Hypothalamus (tissue), 51 donors: ENCODE data around the gene KATNA1.

Experiments used
- DNase-seq, 51 donors: peaks; one replicate each; lab custom pipeline; 2025; lab: John Stamatoyannopoulos, UW

Gene KATNA1

DNA sequence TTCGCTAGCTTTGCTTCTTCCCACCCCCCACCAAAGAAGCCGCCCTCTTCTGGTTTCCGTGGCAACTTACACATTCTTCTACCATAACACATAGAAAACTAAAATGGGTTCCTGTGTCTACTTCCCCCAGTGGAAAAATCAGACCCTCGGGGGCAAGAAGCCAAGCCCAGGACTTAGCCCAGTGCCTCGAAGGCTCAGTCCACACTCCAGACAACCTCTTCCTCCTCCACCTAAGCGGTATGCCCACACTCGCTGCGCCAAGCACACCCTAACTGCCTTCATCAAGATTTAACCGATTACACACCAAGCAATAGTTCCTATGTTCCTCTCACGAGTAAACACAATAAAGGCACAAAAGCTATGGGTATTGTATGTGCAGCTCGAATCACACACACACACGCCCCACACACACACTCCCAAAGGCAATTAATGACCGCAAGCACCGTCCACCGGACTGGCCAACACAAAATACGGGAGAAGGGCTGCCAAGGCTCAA lies 103.2 kb downstream of the KATNA1 start:
- peak in 32 of 51 donors; percentile 4 to 49 (median 20) for DNase-seq
